ENCODE results near the gene SBF2.

The SBF2 gene

DNA sequence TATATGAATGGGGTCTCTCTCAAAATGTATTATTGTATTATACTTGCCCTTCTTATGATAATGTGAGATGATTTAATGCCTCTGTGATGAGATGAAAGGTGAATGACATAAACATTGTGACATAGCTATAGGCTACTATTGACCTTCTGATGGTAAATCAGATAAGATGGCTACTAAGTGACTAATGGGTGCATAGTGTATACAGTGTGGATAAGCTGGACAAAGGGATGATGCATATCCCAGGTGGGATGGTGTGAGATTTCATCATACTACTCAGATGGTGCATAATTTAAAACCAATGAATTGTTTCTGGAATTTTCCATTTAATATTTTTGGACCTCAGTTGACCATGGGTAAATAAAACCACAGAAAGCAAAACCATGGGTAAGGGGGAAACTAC, 243.5 kb downstream of the SBF2 start:
- TF ChIP-seq CTCF (IDR thresholded peaks at IDR 0.05; ENCODE audit: low read depth, low read length, poor library complexity, severe bottlenecking) = no peak
- TF ChIP-seq EZH2phosphoT487 (IDR thresholded peaks at IDR 0.05; ENCODE audit: borderline replicate concordance, low read length) = no peak
- Histone ChIP-seq H3K27ac (ENCODE audit: low read depth, low read length) (no peak overlapping the region), H3K4me2 (ENCODE audit: low read length) (no peak overlapping the region), H4K20me1 (ENCODE audit: control insufficient read depth, insufficient read depth, low read depth, low read length) (no peaks in the 10 kb centered on the region), H3K79me2 (ENCODE audit: control insufficient read depth, low read length) (no peaks in the 10 kb centered on the region), H3F3A (ENCODE audit: control insufficient read depth, insufficient read depth) (no peaks in the 10 kb centered on the region), H3K9me3 (ENCODE audit: control insufficient read depth, insufficient read depth, low read length) (peaks cover under 1% of the 10 kb centered on the region; the same call in 1 of the 2 replicates), H3K4me3 (ENCODE audit: low read length) (no peak overlapping the region), H3K27me3 (ENCODE audit: control insufficient read depth, low read length) (no peaks in the 10 kb centered on the region), H3K9me2 (replicated peaks; ENCODE audit: control insufficient read depth, low read length) (no peaks in the 10 kb centered on the region), H3K4me1 (ENCODE audit: control insufficient read depth, low read length) (no peaks in the 10 kb centered on the region), H3K36me3 (ENCODE audit: control insufficient read depth, low read length) (no peaks in the 10 kb centered on the region)

- no peaks in the 10 kb centered on the region for H3K9me2 ChIP-seq (replicated peaks; ENCODE audit: control insufficient read depth, low read length)
- no peak overlapping the region for H3K27ac ChIP-seq (ENCODE audit: low read depth, low read length)
- TF ChIP-seq EZH2phosphoT487 (IDR thresholded peaks at IDR 0.05; ENCODE audit: borderline replicate concordance, low read length) (no peak), CTCF (IDR thresholded peaks at IDR 0.05; ENCODE audit: low read depth, low read length, poor library complexity, severe bottlenecking) (no peak)
These were observed 244.3 kb downstream of the SBF2 start for GRCh38 chr11:10049756-10050155.

GRCh38 chr11:10048350-10048749, 245.7 kb downstream of the SBF2 start:
- Histone ChIP-seq H3K4me3 (ENCODE audit: low read length) (no peak overlapping the region), H3K4me1 (ENCODE audit: control insufficient read depth, low read length) (no peaks in the 10 kb centered on the region), H4K20me1 (ENCODE audit: control insufficient read depth, insufficient read depth, low read depth, low read length) (no peaks in the 10 kb centered on the region), H3K9me3 (ENCODE audit: control insufficient read depth, insufficient read depth, low read length) (peaks cover 9% of the 10 kb centered on the region), H3K27me3 (ENCODE audit: control insufficient read depth, low read length) (no peaks in the 10 kb centered on the region), H3K9me2 (replicated peaks; ENCODE audit: control insufficient read depth, low read length) (no peaks in the 10 kb centered on the region), H3K27ac (ENCODE audit: low read depth, low read length) (no peak overlapping the region), H3K4me2 (ENCODE audit: low read length) (no peak overlapping the region), H3F3A (ENCODE audit: control insufficient read depth, insufficient read depth) (no peaks in the 10 kb centered on the region), H3K79me2 (ENCODE audit: control insufficient read depth, low read length) (no peaks in the 10 kb centered on the region), H3K36me3 (ENCODE audit: control insufficient read depth, low read length) (no peaks in the 10 kb centered on the region)
- TF ChIP-seq EZH2phosphoT487 (IDR thresholded peaks at IDR 0.05; ENCODE audit: borderline replicate concordance, low read length) = no peak
- TF ChIP-seq CTCF (IDR thresholded peaks at IDR 0.05; ENCODE audit: low read depth, low read length, poor library complexity, severe bottlenecking) = no peak

More at GRCh38 chr11:10049756-10050155, 244.3 kb downstream of the SBF2 start:
- no peaks in the 10 kb centered on the region for H3K36me3 ChIP-seq (ENCODE audit: control insufficient read depth, low read length)
- H3K4me2 ChIP-seq (ENCODE audit: low read length) = no peak overlapping the region
- H3K79me2 ChIP-seq (ENCODE audit: control insufficient read depth, low read length) = no peaks in the 10 kb centered on the region
- H3K9me3 ChIP-seq (ENCODE audit: control insufficient read depth, insufficient read depth, low read length) = peaks cover 5% of the 10 kb centered on the region
- H3F3A ChIP-seq (ENCODE audit: control insufficient read depth, insufficient read depth) = no peaks in the 10 kb centered on the region
- H4K20me1 ChIP-seq (ENCODE audit: control insufficient read depth, insufficient read depth, low read depth, low read length) = no peaks in the 10 kb centered on the region
- no peaks in the 10 kb centered on the region for H3K27me3 ChIP-seq (ENCODE audit: control insufficient read depth, low read length)
- H3K4me3 ChIP-seq (ENCODE audit: low read length) = no peak overlapping the region
- H3K4me1 ChIP-seq (ENCODE audit: control insufficient read depth, low read length) = no peaks in the 10 kb centered on the region
